ENCODE data around the gene FBXO24. TPM values are rescaled to one million over a fixed set of nuclear protein-coding genes. Genes with fewer than 3 reads are reported as not detected.

FBXO24 gene
- total and polyA plus RNA-seq, 9 of the 15 experiments (the other 6 are each of a cell fraction or from before 2014, with no cell fraction given), result 0.17 to 0.95 (median 0.50) TPM

DNA sequence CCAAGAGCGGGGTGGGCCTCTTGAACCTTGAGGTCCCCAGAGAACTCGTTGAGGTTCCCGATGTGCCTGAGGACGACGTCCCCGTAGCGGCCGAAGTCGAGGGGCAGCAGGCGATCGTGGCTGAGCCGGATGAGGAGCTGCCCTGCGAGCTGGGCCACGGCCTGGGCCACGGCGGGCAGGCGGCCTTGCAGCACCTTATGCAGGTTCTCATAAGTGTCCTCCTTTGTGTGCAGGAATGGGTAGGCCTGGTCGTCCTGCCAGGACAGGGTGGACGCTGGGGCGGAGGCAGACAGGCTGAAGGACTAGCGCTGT lies 41.1 kb downstream of the FBXO24 start:
- peaks cover 10% of the 10 kb centered on the region; the same call in 2 of the 3 replicates for H3K79me2 ChIP-seq (ENCODE audit: control insufficient read depth, insufficient read depth, low read length)
- ChIA-PET POLR2A (interaction anchor here (1.4 to 7.0 kb wide), 2 partner anchors 13 to 48 kb away, joined by 5 to 54 read pairs; partner anchors contain the start of gene MOSPD3), CTCF (ENCODE audit: low intra/inter-chr PET ratio) (no interaction called here)
- H3K36me3 ChIP-seq (ENCODE audit: control insufficient read depth, insufficient read depth, low read length), result peaks cover 68% of the 10 kb centered on the region
- intact Hi-C loops (cut with micrococcal nuclease), result loop anchor here (5.0 kb wide), 1 partner anchor 45 kb away; the partner anchor contains the start of gene GNB2
- H3K4me3 ChIP-seq, result peak overlapping the region; percentile 41; the same call in 1 of the 2 replicates
- H3K9ac ChIP-seq (ENCODE audit: insufficient read depth in 1 of 2, low read depth in 2 of 2, low read length in 2 of 2), result peak overlapping the region; percentile 53 to 87
- peaks cover 6% of the 10 kb centered on the region for H4K20me1 ChIP-seq (replicated peaks; ENCODE audit: control insufficient read depth, insufficient read depth, low read length)
- no TSS peak for BruUV-seq (replicated peaks)
- peak overlapping the region; percentile 74; the same call in 2 of the 3 replicates for H3K27ac ChIP-seq (ENCODE audit: extremely low read depth, low read depth, low read length)
- WGBS (ENCODE audit: insufficient coverage, low coverage, missing lambda C conversion rate), result 88% methylated on average over 21 of the region's 21 CpGs
- FAIRE-seq (no peak), ATAC-seq (no peak), DNase-seq (ENCODE audit: extremely low read depth in 1 of 4, low spot score in 3 of 4) (no peak)
- peaks cover 15 to 41% of the 10 kb centered on the region in 2 experiments for H3K4me1 ChIP-seq (replicated peaks in 1 of 2; ENCODE audit: control insufficient read depth in 2 of 2, insufficient read depth in 2 of 2, low read length in 2 of 2)
- in situ Hi-C loops (cut with MboI), result no loop called here
- no peaks in the 10 kb centered on the region for H3K9me3 ChIP-seq (replicated peaks; ENCODE audit: control insufficient read depth, insufficient read depth, low read depth, low read length)
- no peak overlapping the region for H2AFZ ChIP-seq (ENCODE audit: low read depth, low read length)
- H3K27me3 ChIP-seq (ENCODE audit: control insufficient read depth in 2 of 2, insufficient read depth in 2 of 2, low read length in 2 of 2), result no peaks in the 10 kb centered on the region
- H3K9me1 ChIP-seq (ENCODE audit: control insufficient read depth, insufficient read depth, low read length), result no peaks in the 10 kb centered on the region
- peak overlapping the region; percentile 53 for H3K4me2 ChIP-seq (ENCODE audit: insufficient read depth, low read length)
- TF ChIP-seq, protein P1, sequence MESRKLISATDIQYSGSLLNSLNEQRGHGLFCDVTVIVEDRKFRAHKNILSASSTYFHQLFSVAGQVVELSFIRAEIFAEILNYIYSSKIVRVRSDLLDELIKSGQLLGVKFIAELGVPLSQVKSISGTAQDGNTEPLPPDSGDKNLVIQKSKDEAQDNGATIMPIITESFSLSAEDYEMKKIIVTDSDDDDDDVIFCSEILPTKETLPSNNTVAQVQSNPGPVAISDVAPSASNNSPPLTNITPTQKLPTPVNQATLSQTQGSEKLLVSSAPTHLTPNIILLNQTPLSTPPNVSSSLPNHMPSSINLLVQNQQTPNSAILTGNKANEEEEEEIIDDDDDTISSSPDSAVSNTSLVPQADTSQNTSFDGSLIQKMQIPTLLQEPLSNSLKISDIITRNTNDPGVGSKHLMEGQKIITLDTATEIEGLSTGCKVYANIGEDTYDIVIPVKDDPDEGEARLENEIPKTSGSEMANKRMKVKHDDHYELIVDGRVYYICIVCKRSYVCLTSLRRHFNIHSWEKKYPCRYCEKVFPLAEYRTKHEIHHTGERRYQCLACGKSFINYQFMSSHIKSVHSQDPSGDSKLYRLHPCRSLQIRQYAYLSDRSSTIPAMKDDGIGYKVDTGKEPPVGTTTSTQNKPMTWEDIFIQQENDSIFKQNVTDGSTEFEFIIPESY (CRISPR knock-in tag; IDR thresholded peaks at IDR 0.05), result peak; percentile 55; the same call in 1 of the 2 replicates
- TF ChIP-seq RAD21 (CRISPR knock-in tag; conservative IDR thresholded peaks at IDR 0.05 in 1 of 2, IDR thresholded peaks at IDR 0.05 in 1 of 2), result no peak
- peak; percentile 35; the same call in 1 of the 2 replicates for TF ChIP-seq ZNF740 (CRISPR knock-in tag; IDR thresholded peaks at IDR 0.05)
- no peak for TF ChIP-seq ZNF740 (tag; IDR thresholded peaks at IDR 0.05)
- TF ChIP-seq SIN3A (IDR thresholded peaks at IDR 0.05; ENCODE audit: borderline replicate concordance in 2 of 2, control insufficient read depth in 1 of 2, low read depth in 2 of 2, low read length in 2 of 2), result no peak
- TF ChIP-seq, protein P2, sequence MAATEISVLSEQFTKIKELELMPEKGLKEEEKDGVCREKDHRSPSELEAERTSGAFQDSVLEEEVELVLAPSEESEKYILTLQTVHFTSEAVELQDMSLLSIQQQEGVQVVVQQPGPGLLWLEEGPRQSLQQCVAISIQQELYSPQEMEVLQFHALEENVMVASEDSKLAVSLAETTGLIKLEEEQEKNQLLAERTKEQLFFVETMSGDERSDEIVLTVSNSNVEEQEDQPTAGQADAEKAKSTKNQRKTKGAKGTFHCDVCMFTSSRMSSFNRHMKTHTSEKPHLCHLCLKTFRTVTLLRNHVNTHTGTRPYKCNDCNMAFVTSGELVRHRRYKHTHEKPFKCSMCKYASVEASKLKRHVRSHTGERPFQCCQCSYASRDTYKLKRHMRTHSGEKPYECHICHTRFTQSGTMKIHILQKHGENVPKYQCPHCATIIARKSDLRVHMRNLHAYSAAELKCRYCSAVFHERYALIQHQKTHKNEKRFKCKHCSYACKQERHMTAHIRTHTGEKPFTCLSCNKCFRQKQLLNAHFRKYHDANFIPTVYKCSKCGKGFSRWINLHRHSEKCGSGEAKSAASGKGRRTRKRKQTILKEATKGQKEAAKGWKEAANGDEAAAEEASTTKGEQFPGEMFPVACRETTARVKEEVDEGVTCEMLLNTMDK (IDR thresholded peaks at IDR 0.05; ENCODE audit: borderline replicate concordance, insufficient read depth, low read depth, low read length, poor library complexity, severe bottlenecking), result no peak
- no peak for TF ChIP-seq TOE1 (IDR thresholded peaks at IDR 0.05; ENCODE audit: borderline replicate concordance)
- TF ChIP-seq TOE1 (CRISPR knock-in tag; IDR thresholded peaks at IDR 0.05; ENCODE audit: borderline replicate concordance, low read depth), result no peak
- no peak for TF ChIP-seq ZNF778 (CRISPR knock-in tag; IDR thresholded peaks at IDR 0.05)
- TF ChIP-seq ZNF830 (CRISPR knock-in tag; IDR thresholded peaks at IDR 0.05), result no peak
- TF ChIP-seq ZNF76 (CRISPR knock-in tag; IDR thresholded peaks at IDR 0.05; ENCODE audit: borderline replicate concordance), result no peak
- peak; percentile 1 for TF ChIP-seq ZNF146 (CRISPR knock-in tag; IDR thresholded peaks at IDR 0.05; ENCODE audit: unreplicated experiment)
- TF ChIP-seq SMARCE1 (IDR thresholded peaks at IDR 0.05), result no peak
- no peak for TF ChIP-seq CREB3L1 (IDR thresholded peaks at IDR 0.05; ENCODE audit: borderline replicate concordance, low read depth)
- no peak for TF ChIP-seq KLF1 (tag; IDR thresholded peaks at IDR 0.05)
